KOPT-K1 (cell line): ENCODE results near the gene ZNF630.
"Not testable (repeated sequence)": the region's sequence is repeated elsewhere in the genome, so short reads cannot be mapped to it uniquely, and the experiment has no call there.

Source experiments
- H3K27ac ChIP-seq: fragments of 200-600 bp; sonication (generic); 2 replicates; pipeline ENCODE4 v1.5.1; 2016; ENCODE audit warnings: antibody characterized with exemption, mild to moderate bottlenecking, low read depth, low read length; ENCODE audit not compliant: poor library complexity, severe bottlenecking
- H3K36me3 ChIP-seq: fragments of 200-600 bp; sonication (generic); 2 replicates; pipeline ENCODE4 v1.5.1; 2017; ENCODE audit warnings: antibody characterized with exemption, mild to moderate bottlenecking, low read length, moderate library complexity; ENCODE audit not compliant: insufficient read depth
- H3K9me3 ChIP-seq: fragments of 200-600 bp; sonication (generic); 2 replicates; pipeline ENCODE4 v1.5.1; 2017; ENCODE audit warnings: antibody characterized with exemption, low read length, mild to moderate bottlenecking; ENCODE audit not compliant: insufficient read depth, poor library complexity, severe bottlenecking

ZNF630 gene

GRCh38 chrX:48058621-48059295, 12.7 kb downstream of the ZNF630 start:
- H3K36me3 ChIP-seq: peaks cover 16% of the 10 kb centered on the region; the same call in 1 of the 2 replicates
- peaks cover 25% of the 10 kb centered on the region for H3K9me3 ChIP-seq

DNA sequence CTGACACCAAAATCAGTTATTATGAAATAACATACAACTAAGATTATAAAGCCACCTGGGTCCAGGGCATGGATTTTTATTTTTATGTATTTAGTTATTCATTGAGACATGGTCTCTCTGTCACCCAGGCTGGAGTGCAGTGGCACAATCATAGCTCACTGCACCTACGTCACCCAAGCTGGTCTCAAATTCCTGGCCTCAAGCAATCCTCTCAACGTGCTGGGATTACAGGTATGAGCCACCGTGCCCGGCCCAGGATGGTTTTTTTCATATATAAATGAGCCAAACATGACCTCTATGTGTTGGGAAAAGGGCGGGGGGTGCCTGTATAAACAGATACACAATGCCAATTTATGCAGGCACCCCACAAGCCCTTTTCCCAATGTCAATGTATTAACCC, 24.6 kb downstream of the ZNF630 start:
- Histone ChIP-seq H3K9me3 (no peaks in the 10 kb centered on the region), H3K27ac (no peak overlapping the region), H3K36me3 (no peaks in the 10 kb centered on the region)

More at GRCh38 chrX:48058621-48059295, 12.7 kb downstream of the ZNF630 start:
- no peak overlapping the region for H3K27ac ChIP-seq

- Histone ChIP-seq H3K36me3 (no peaks in the 10 kb centered on the region), H3K27ac (no peak overlapping the region), H3K9me3 (no peaks in the 10 kb centered on the region)
Measured at GRCh38 chrX:48045410-48046311, 25.8 kb downstream of the ZNF630 start.

DNA sequence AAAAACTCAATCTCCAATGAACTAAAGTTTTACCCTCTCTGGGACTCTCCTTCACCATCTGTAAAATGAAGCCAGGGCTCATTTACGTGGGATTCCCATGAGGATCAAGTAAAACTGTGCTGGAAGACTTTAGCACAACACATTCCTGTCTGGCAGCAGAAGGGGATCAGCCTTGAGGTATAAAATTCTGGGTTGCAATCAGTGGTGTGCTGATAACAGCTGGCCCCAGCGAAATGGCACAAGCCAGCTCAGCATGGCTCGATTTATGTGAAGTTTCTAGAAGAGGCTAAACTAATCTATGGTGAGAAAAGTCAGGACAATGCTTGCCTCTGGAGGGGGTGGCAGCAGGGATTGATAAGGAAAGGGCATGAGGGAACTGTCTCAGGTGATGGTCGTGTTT, 28.4 kb downstream of the ZNF630 start:
- Histone ChIP-seq H3K27ac (no peak overlapping the region), H3K9me3 (no peaks in the 10 kb centered on the region), H3K36me3 (no peaks in the 10 kb centered on the region)

DNA sequence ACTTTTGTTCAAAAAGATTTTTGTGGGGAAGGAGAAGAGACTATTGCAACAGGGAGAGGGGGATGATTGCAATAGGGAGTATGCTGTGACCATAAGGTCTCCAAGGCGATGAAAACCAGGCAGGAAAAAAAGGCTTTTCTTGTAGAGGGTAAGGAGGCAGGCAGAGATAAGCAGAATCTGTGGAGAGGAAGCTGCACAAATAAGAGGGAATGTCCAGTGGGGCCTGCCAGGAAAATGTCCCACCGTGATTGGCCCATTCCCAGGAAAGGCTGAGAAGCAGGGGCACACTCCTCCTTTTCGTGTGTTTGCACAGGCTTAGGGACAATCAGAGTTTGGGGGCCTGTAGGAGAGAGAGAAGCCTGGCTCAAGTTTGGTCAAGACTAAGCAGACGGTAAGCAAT, 35.5 kb downstream of the ZNF630 start:
- H3K27ac ChIP-seq: no peak overlapping the region
- no peaks in the 10 kb centered on the region for H3K9me3 ChIP-seq
- H3K36me3 ChIP-seq: no peaks in the 10 kb centered on the region

DNA sequence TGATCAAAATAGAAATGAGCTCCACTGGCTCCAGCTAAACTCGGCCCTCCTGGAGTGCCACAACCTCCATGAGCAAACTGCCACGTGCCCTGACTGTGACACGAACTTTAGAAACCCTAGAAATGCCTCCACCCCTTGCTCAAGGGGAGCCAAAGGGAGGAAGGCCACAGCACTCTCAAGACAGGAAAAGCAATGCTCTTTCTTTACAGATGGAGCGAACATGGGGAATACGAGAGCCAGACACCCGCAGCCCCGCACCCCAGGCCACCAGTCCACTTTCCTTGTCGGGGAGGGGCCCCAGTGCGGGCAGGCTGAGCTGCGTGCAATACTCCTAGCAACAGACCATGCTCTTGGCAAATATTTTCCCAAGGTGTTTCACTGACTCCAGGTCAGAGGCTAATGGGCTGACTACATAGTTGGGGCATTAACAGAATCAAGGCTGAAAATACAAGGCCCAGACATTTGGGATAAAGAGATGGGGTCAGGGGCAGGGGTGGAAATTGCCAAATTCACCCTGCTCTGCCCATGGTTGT, 40.7 kb downstream of the ZNF630 start:
- not testable (repeated sequence) for H3K36me3 ChIP-seq, H3K27ac ChIP-seq, H3K9me3 ChIP-seq

GRCh38 chrX:48030237-48030636, 41.2 kb downstream of the ZNF630 start:
- Histone ChIP-seq H3K36me3 (no peaks in the 10 kb centered on the region), H3K9me3 (no peaks in the 10 kb centered on the region), H3K27ac (no peak overlapping the region)

GRCh38 chrX:48028091-48028490, 43.3 kb downstream of the ZNF630 start:
- no peak overlapping the region for H3K27ac ChIP-seq
- no peaks in the 10 kb centered on the region for H3K9me3 ChIP-seq
- no peaks in the 10 kb centered on the region for H3K36me3 ChIP-seq

DNA sequence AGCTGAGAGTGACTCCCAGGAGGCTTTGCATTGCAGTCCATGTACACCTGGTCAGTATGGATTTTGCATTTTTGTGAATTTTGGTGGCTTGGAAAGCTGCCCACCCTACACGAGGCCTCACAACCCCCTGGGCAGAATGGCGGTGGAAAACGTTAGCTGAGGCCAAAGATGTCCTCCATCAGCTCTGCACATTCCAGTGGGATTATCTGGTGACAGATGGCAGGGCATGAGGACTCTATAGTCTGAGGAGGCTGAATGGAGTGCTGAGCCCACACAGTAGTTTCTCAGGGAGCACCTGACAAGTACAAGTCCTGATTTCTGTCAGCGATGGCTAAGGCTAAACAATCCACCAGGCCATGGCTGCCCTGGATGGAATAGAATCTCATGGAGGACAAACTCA, 43.9 kb downstream of the ZNF630 start:
- H3K9me3 ChIP-seq, H3K36me3 ChIP-seq, H3K27ac ChIP-seq: not testable (repeated sequence)

DNA sequence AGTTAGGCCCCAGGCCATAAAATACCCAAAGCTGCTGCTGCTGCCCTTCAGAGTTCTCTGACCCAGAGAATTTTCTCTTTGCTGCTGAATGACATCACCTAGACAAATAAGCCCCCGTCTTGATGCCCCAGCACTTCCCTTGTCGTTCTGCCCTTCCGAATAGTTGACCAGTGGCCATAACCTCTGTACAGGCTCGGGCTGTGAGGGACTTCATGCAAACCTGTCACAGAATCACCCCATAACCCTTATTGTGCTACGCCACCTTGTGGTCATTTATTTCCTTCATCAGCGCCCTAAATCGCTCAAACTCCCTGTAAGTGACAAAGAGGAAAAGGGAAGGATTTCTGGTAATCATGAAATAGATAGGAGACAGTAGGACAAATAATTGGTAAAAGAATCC, 45.9 kb downstream of the ZNF630 start:
- no peaks in the 10 kb centered on the region for H3K36me3 ChIP-seq
- H3K27ac ChIP-seq: no peak overlapping the region
- no peaks in the 10 kb centered on the region for H3K9me3 ChIP-seq

GRCh38 chrX:48022738-48023137, 48.7 kb downstream of the ZNF630 start:
- no peak overlapping the region for H3K27ac ChIP-seq
- no peaks in the 10 kb centered on the region for H3K36me3 ChIP-seq
- H3K9me3 ChIP-seq: no peaks in the 10 kb centered on the region

DNA sequence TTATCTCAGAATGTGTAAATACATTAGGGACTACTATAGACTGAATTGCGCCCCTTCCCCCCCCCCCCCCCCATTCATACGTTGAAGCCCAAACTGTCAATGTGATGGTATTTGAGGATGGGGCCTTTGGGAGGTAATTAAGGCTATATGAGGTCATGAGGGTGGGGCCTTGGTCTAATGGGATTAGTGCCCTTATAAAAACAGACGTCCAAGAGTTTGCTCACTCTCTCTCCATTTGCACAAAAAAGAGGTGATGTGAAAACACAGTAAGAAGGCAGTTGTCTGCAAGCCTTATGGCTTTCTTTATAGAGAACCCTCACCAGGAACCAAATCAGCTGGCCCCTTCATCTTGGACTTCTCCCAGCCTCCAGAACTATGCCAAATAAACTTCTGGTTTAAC, 49.3 kb downstream of the ZNF630 start:
- Histone ChIP-seq H3K9me3 (no peaks in the 10 kb centered on the region), H3K27ac (no peak overlapping the region), H3K36me3 (no peaks in the 10 kb centered on the region)

- Histone ChIP-seq H3K36me3 (no peaks in the 10 kb centered on the region), H3K27ac (peak overlapping the region; percentile 91), H3K9me3 (no peaks in the 10 kb centered on the region)
Measured at GRCh38 chrX:48021026-48021900, 50.2 kb downstream of the ZNF630 start.

- peak overlapping the region; percentile 91 for H3K27ac ChIP-seq
- H3K36me3 ChIP-seq, H3K9me3 ChIP-seq: not testable (repeated sequence)
Measured at GRCh38 chrX:48020472-48020871, 51.0 kb downstream of the ZNF630 start.

GRCh38 chrX:48019892-48020291, 51.5 kb downstream of the ZNF630 start:
- H3K27ac ChIP-seq, H3K9me3 ChIP-seq: not testable (repeated sequence)

More at GRCh38 chrX:48019892-48020291, 51.5 kb downstream of the ZNF630 start:
- H3K36me3 ChIP-seq: not testable (repeated sequence)
